ENCODE data around the gene KRT13.
A peak's percentile ranks its signal among the peaks of the same experiment; 100 is the strongest.

The KRT13 gene

DNA sequence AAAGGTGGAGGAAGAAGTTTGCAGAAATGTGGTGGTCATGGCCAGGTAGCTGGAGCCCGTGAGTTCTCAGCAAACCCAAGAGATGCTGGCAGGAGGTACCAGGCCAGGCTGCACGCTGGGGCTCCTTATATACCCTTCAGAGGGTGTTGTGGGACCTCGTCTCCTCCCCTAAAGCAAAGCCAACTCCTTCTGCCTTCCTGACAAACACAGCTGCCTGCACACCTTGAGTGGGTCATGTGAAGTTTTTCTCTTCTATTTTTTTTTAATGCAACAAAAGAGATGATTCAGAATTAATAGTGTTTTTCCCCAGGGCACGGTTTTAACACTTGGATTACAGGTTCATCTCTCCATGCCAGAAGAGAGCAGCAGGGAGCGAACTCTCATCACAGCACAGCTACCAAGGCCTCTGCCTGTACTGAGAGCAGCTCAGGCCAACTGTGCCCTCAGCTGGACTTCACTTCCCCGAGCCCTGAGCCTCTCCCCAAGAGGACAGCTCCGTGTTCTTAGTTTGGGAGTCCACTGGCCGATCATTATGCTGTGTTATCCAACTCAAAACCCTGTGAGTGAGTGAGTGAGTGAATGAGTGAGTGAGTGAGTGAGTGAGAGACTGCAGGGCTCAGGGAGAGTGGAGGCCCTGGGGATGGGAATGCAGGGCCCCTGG lies 13.5 kb upstream of the KRT13 start, which contains the start of gene KRT15:
KRT15 (minus strand) TSS at position 102 of the 661 bp plus-strand sequence; CDS start at position 39, 63 bp downstream.
- no peak for DNase-seq

DNA sequence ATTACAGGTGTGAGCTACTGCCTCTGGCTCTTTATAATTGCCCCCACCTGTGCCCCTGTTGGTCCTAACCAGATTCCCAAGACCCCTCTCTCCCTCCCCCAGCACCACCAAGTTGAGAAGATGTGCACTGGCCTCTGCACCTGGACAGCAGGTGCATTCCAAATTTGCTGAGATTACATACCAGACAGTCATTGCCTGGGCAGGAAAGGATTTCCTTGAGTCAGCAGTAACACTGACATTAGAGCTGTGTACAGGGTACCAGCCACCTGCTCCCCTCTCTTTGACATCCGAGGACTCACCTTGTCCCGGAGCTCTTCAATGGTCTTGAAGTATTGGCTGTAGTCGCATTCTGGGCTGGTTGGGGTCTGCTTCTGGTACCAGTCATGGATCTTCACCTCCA lies 12.6 kb upstream of the KRT13 start:
- DNase-seq = no peak

DNA sequence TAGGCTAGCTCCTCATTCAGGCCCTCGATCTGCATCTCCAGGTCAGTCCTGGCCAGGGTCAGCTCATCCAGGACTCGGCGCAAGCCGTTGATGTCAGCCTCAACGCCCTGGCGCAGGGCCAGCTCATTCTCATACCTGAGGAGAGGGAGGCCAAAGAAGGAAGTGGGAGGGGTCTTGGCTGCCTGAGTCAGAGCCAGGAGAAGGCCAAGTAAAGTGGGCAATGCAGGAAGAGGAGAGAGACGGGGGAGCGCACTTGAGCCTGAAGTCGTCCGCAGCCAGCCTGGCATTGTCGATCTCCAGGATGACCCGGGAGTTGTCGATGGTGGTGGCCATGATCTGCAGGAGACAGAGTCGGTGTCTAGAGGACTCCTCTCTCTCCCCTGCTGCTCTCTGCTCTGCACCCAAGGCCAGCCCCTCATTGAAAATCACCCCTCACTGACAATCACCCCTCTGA lies 11.4 kb upstream of the KRT13 start:
- no peak for DNase-seq

DNA sequence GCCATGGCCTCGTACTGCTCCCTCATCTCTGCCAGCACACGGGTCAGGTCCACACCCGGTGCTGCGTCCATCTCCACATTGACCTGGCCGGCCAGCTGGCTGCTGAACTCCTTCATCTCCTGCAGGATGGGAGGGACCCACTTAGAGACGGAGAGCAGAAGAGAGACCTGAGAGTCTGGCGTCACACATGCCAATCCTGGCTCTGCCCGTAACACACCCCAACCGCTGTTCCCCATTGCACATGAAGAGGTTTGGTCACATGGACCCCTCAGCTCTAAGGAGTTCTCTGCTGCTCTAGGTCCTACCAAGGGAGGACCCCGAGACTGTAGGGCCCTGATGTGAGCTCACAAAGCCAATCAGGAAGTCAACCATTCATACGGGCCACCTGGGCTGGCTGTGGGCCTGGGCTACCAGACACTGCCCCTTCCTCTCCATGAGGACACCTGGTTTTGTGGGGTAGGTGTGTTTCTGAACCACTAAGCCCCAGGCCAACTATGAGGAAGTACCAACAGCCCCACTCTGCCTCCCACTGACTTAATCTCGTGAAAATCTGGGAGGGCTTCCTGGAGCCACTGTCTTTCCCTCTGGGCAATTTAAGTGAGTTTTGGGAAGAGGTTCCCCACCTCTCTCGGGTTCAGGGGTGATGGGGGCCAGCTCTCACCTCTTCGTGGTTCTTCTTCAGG lies 10.9 kb upstream of the KRT13 start:
- DNase-seq = no peak

DNA sequence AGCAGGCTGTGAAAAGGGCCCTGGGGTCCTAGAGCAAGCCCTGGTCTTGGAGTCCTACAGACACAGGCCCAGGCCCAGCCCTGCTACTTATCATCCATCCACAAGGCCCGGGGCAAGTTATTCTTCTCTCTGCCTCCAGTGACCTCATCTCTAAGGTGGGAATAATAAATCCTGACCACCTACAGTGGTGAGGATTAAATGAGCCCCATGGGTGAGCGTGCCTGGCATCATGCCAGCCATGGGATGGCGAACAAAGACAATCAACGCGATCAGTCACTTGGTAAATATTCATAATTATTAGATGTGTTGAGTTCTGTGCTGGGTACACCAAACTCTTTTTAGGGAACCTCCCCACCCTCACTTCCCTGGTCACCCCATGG lies 7.7 kb upstream of the KRT13 start:
- no peak for DNase-seq

DNA sequence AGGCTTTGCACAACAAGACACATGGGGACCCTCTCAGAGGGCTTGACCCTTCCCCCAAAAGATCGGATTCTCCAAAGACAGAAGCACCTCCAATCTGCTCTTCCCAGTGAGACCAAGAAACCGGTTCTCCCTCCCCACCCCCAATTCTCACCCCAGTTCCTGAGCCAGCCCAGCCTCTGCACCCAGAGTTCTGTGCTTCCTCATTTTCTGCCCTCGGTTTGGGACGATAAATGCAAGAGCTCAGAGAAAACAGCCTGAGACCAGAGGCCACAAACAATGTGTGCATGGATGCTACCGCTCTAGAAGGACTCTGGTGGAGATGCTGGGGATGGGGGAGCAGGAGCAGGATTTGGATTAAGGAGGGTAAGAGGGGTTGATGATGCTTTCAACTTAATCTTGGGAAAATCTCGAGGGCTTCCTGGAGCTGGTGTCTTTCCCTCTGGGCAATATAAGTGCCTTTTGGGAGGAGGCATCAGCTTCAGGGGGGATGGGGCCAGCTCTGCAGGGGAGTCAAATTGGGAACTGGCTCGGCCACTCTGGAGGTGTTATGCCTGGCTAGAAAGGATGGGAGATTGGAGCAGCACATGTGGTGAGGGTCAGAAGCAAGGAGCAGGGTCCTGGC lies 7.2 kb upstream of the KRT13 start:
- peak; percentile 60 to 63 for DNase-seq

DNA sequence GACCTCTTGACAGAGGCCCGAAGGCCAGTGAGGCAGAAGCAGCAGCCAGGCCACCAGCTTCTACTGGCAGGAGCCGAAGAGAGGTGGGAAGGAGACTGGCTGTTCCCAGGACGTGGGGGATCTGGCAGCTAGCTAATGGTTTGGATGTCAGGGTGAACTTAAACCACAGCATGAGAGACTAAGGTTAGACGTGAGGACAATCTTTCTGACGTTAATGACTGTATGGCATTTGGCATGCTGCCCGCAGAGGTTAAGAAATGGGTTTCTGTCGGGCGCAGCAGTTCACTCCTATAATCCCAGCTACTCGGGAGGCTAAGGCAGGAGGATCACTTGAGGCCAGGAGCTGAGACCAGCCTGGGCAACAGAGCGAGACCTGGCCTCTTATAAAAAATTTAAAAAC lies 6.3 kb upstream of the KRT13 start:
- no peak for DNase-seq

DNA sequence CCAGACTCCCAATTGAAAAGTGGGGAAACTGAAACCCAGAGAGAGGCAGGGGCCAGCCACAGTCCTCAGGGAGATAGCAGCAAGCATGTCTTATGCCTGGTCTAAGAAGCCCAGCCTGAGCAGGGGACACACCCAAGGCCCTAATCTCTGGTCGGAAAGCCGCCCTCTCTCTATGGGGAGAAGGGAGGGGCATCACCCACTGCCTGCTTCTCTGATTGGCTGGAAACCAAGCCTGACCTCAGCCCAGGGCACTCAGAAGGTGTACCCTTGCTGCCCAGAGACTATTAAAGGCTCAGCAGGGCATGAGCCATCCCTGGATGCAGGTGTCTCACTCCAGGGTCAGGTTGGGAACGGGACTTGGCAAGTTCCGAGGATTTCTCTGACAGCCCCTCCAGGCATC lies 5.7 kb upstream of the KRT13 start:
- DNase-seq = no peak

DNA sequence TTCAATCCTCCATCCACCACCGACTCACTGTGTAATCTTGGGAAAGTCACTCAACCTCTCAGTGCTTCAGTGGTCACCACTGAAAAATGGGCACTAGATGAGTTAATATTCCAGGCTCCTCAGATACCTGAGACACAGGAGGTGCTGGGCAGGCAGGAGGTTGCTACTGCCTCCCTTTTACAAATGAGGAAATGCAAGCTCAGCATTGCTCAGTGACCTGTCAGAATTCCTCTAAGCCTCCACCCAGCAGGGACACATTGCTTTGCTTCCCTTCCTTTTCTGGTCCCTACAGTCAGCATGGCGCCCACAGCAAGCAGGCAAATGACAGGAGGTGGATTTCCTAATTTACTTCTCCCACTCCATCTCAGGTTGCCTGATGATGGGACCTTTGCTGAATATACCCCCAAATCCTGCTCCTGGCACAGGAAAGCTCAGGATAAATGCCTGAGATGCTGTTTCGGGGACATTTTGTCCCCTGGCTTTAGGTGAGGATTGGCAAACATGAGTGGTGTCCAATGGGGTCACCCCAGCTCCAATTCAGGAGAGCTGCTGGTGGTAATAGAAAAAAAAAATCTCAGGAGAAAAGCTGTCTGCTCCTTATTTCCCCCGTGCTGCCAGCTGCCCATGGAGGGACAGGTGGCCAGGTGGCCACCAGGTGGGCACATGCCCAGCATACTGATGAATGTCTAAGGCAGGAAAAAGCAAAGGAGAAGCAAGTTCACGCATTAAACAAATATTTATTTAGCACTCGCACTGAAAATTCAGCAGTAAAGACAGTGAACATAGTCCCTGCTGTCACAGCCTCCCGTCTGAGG lies 5.0 kb upstream of the KRT13 start:
- no peak for DNase-seq

DNA sequence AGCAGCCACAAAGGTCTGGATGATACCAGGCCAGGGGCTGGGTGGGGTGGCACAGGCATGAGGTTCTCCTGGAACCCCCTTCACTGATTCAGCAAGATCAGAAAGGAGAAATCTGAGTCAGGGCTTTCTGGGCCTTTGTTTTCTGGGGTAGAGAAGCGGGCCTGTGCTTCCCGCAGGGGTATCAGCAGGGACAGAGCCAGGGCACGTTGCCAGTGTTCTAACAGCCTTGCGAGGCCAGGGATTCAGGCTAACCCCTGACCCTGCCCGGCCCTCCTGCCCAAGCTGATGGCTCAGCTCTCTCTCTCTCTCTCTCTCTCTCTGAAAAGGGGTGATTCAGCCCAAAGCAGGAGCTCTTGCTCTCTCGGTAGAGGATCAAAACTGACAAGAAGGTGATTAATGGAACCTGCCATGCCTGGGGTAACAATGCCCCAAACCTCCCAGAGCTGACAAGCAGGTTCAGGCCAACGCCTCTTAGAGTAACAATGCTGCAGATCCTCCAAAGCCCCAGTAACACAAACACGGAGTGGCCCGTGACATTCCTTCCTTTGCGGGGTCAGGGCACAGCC lies 2.0 kb upstream of the KRT13 start:
- DNase-seq = no peak

DNA sequence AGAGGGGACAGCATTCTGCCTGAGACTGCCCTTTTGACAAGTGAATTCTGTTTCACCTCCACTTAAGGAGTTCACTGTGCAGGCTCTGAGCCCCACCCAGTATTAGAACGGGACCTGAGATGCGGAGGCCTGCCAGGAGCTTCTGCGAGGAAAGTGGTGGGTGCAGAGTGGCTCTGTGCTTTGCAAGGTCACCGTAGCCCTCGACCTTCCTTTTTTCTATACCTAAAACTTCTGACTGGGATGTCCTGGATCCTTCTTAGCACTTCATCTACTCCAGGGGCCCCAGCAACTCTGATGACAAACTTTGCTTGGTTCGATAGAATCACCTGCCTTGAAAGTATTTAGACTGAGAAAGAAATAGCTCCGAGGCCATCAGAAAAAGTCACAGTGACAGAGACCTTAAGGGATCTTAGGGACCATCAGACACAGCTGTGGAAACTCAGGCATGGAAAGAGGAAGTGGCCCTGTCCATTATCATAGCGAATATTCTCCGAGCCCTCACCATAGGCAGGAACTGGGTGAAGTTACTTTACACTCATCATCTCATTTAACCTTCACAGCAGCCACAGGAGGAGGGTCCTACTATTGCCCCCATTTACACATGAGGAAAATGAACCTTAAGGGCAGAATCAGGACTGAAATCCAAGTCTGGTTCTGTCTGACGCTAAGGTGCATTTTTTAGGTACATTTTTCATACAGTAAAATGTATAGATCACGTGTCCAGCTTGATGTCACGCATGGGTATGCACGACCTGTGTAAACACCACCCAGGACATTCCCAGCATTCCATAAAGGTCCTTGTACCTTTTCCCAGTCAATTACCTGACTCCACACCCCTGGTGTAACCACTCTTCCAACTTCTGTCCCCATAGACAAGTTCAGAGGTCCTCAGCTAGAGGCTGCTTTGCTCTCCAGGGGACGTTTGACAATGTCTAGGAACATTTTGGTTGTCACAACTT lies 676 bp upstream of the KRT13 start:
- DNase-seq = peak in 1 of 2 experiments; percentile 22

DNA sequence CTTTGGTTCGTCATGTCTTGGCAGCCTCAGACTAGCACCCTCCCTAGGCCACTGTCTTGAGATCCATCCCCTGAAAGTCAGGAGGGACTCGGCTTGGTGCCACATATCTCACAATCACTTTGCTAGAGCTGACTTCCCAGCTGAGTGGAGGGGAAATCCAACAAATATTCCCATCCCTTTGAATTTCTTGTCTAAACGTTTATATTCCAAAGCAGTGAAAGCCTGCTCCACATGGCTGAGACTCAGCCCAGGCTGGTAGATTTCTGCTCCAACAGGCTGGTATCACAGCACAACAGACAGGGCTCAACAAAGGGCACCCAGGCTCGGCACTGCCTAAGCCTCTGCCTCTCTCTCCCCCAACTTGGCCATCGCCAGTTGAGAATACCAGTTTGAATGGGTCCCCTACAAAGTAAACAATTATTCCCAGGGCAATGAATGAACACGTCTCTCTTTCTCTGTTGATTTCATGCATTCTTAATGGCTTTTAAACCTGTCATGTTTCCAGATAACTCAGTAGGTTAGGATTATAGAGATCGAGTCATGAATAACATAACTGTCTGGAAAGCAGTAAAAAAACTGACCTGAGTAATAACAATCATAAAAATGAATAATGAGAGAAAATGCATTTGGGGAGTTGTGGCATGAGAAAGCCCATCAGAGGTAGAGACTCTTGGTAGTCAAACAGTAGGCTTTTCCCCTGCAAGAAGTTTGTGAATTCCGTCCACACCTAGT lies 1.0 kb downstream of the KRT13 start:
- no peak for DNase-seq

DNA sequence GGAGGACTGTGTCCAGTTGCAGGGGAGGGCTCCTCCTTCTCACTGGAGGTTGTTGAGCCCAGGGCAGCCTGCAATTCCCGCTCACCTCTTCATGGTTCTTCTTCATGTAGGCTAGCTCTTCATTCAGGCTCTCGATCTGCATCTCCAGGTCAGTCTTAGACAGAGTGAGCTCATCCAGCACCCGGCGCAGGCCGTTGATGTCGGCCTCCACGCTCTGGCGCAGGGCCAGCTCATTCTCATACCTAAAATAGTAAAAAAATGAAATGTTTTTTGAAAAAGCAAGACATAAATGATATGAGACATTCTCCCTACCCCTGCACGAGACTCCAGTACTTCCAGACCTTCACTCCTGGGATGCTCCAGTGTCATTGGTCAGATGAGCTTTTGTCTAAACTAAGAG lies 2.2 kb downstream of the KRT13 start:
- no peak for DNase-seq

DNA sequence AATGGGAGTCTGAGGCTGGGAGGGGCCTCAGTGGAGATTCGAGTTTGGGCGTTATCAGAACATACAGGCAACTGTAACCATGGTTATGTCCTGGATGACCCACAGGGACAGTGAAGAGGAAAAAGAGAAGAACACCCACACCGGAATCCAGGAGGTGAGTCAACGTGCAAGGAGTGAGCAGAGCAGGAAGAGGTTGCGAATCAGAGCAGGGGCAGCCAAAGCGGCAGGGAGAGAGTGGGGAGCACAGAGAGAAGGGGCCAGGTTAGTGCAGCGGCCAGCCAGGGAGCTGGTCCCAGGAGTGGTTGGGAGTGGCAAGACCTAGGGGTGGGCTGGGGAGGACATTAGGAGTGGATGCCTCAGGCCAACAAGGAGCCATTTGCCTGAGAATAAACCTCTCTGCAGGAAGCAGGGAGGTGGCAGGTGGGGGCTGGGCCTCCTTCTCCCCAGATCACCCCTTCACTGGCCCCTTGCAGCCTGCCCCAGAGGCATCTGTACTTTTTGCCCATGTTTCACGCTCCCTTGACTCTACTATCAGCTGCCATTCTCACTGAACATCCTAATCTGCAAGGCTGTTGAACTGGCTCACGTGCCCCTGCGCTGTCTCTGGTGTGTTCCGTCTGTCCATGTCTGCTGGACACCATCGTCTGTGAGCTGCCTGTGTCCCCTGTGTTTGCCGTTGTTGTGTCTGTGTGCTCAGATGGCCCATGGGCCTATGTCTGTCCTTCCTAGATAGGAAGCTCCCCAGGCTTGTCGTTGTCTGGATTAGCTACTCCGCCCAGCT lies 5.1 kb downstream of the KRT13 start:
- DNase-seq = peak in 1 of 2 experiments; percentile 22

DNA sequence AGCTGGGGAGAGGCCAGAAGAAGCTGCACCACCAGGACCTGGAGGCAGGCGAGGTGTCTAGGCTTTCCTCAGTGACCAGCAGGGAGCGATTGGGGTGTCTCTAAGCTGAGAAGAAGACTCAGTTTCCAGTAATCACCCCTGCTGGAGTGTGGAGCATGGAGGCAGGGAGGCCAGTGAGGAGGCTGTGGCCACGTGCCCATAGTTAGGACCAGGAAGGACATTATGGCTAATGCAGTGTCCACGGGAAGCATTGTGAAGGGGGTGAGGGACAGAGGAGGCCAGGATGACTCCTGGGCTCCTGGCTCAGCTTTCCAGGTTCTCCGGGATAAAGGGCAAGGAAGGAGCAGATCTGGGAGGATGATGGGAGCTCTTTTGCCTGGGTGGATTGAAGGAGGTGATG lies 5.7 kb downstream of the KRT13 start:
- DNase-seq = no peak

DNA sequence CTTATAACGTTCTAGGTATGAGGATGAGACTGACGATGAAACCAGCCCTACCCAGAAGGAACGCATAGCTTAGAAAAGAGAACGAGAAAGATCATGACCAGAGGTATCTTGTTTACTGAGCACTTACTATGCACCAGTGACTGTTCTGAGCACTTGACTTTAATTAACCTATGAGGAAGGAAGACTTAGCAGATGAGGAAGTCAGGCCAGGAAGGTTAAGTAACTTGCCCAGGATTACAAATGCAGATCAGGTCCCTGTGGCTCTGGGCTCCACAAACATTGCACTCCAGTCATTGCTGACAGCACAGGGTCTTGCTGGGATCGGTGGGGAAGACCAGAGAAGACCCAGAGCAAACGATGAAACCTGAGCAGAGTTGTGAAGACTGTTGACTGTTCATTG lies 7.1 kb downstream of the KRT13 start:
- peak; percentile 97 to 99 for DNase-seq

DNA sequence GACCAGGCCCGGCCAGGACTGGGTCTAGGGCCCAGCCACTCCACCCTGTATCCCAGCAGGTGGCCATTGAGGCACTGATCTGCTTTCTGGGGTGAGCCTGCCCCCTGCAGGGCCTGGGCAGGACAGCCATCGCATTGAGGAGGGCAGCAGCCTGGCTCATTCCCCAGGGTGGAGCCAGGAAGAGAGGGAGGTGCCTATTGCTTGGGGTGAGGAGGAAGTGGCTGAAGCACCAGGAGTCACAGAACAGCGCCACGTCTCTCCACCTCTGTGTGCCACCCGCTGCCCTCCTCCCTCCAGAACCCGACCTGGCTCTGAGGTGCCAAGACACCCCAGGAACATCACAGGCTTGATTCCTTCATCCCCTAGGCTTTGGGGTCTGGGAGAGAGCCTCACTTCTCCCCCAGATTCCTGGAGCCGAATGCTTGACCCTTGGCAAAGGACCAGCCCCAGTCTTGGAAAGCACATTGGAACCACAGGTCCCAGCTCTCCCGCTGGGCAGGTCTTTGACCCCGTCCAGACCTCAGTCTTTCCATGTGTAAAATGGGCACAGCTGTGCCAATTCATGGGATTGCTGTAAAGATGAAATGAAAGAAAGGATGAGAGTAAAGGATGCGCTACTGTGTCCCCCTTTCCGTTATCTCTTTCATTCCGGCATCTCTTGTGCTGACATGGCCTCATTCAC lies 8.5 kb downstream of the KRT13 start:
- peak; percentile 96 to 97 for DNase-seq

DNA sequence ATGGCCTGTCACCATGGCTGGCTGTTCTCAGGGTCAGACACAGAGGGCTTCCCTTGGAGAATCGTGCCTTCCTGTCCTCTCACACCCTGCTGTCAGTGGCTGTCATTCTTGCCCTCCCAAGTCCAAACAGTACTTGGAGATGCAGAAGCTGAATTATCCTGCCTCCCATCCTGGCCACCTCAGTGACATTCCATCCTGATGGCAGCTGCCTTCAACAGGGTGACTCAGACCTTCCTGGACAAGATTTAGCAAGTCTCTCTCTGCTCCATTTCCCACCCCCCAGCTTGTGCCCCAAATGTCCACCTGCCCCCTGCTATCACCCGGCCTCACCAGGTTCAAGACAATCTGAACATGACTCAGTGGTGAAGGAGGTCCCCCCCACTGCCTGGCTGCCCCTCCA lies 10.9 kb downstream of the KRT13 start:
- no peak for DNase-seq

DNA sequence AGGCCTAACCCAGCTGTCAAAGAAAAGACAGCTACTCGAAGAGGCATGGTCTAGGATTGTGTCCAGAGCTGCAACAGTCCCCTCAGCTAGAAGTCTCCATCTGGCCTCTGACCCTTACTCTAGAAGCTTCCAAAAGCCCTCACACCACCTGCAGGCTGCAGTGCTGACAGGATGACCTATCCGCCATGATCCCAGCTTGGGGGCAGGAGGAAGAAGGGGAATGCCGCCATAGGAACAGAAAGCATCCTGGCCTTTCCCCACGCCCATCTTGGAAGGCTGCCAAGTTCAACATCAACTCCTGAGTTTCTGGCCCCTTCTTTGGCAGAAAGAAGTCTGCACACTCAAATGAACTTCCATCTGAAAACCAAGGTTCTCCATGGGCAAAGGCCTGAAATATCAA lies 12.6 kb downstream of the KRT13 start:
- no peak for DNase-seq

DNA sequence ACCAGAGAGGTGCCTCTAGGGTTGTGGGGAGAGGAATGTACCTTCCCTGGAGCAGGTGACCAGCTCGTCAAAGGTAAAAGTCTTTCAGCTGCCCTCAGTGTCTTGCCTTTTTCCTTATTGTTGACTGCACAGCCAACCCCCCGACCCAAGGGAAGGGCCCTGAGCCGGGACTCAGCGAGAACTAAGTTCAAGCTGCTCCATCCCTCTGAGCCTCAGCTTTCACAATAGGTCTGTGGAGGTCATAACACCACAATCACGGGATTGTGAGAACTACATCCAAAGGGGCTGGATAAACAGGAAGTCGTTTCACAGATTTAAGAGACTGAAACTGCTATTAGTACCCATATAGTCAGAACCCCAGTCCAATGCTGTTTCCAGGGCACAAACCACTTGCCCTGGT lies 13.1 kb downstream of the KRT13 start:
- DNase-seq = no peak

All from AML-193 (cell line).